Left ventricle myocardium superior (tissue), 1 donor: ENCODE measurements around the gene TMEM131. TPM values are rescaled to one million over a fixed set of nuclear protein-coding genes. Genes with fewer than 3 reads are reported as not detected.
A peak's percentile ranks its signal among the peaks of the same experiment; 100 is the strongest.
"Not testable (repeated sequence)": the region's sequence is repeated elsewhere in the genome, so short reads cannot be mapped to it uniquely, and the experiment has no call there.

Experiments
- ATAC-seq: fragments of 200-7000 bp; cut with Tn5 transposase; one replicate; pipeline ENCODE4 v1.9.1; 2020; ENCODE audit warnings: mild to moderate bottlenecking, moderate library complexity
- DNase-seq: peaks from one replicate; pipeline ENCODE4 v3.0.0-alpha.2; 2020
- intact Hi-C: fragments of 100-400 bp; cut with micrococcal nuclease; formaldehyde crosslinking; loops from one replicate; pipeline ENCODE4 v1.11.0; 2022
- total RNA-seq: library from RNA; stranded (reverse); fragmentation: NEBNext Ultra II Directional; extraction: Animal tissue kit (Norgen Biotek cat#: 25700); gene quantifications from one replicate; pipeline ENCODE4 v1.2.1, GENCODE V29; 2021
- donor health status: DM: no; HTN: yes; CAD: no; lungs with severe emphysema.

TMEM131 gene
- total RNA-seq, 1 donor from 2014 or later: 29.0 TPM

DNA sequence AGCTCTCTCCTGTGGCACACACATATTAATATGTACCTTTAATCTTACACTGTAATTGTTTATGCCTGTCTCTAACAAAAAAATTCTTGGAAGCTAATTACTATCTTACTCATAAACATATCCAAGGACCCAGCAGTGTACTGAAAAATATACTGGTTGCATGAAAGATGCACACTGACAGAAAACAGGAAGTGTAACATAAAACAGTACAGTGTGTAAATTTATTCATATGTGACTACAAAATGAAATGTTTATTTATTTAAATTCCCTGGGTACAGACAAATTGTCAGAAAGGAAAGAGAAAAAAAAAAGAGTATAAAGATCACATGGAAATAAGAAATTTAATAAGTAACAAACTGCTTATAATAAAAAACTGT is 28.5 kb downstream of the TMEM131 start:
- no peak for DNase-seq
- no peak for ATAC-seq
- intact Hi-C loops: no loop called here

DNA sequence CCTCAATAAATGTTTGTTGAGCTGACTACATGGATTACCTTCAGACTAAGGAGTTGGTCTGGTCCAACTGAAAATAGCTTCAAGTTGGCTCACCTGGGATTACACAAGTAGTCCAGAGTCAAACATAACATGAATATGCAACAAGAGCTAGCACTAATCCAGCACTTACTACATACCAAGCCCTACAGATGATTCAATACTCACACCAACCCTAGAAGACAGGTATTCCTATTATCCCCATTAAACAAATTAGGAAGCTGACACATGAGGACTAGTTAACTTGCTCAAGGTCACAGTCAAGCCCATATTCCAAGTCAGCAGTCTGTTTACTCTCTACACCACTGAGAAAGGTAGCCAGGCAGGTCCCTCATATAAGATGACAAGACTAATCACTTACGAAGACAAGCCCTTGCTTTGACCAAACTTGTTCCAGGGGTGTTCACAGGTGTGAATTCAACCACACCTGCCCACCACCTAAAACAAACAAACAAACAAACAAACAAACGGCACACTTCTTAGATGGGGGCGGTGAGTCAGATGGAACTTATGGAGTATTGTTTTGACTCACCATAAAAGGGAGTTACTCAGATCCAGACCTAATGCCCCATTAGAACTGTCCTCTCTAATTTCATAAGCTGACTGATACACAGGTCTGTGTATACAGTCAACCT is 29.1 kb downstream of the TMEM131 start:
- ATAC-seq (no peak), DNase-seq (no peak)
- intact Hi-C loops: no loop called here

DNA sequence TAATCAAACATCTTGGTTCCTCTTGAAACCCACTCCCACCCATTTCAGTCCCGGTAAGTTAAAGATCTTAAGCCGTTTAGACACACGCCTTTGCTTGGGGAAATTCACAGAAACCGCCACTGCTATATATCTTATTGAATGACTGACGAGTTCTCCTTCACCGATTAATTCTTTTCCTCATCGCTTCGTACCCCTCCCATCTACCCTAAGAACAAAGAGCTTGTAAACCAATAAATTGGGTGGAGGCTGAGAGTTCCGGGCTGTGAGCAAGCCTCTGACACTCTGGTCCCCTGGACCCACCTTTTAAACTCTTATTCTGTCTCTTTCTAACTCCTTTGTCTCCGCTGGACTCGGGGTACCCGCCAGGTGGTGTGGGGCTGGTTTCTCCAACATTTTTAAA is 30.6 kb downstream of the TMEM131 start:
- no peak for DNase-seq
- intact Hi-C loops: no loop called here
- ATAC-seq: no peak

DNA sequence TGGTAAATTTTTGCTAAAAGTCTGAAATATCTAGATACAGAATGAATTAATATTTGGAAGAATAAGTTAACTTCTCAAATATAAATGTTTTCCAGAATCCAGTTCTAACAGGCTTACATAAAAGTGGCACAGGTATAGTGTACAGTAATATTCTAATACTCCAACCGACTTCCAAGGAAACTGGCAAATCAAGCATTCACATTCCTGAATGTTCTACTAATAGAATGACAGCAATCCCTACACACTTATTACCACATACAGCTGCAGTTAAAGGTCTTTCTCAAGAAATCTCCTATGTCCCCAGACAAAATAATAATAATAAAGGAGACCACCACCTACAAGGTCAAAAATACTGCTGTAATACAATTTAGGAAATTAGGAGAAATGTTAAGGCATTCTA is 31.9 kb downstream of the TMEM131 start:
- ATAC-seq: peak; percentile 36
- intact Hi-C loops: no loop called here

DNA sequence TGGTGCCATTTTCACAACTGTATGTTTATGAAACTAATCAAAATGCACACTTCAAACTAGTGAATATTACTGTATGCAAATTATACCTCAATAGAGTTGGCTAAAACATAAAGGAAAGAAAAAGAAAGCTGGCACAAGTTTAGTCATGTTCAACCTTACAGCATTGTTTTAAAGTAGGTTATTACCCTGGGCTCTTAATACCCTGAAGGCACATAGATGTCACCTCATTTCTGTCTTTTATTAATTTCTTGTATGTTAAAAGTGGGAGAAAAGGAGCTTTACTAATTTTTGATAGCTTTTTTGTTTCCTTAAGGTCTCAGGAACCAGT is 32.7 kb downstream of the TMEM131 start:
- ATAC-seq (no peak), DNase-seq (no peak)
- intact Hi-C loops: no loop called here

More for the DNA sequence above, 31.9 kb downstream of the TMEM131 start:
- DNase-seq: no peak

DNA sequence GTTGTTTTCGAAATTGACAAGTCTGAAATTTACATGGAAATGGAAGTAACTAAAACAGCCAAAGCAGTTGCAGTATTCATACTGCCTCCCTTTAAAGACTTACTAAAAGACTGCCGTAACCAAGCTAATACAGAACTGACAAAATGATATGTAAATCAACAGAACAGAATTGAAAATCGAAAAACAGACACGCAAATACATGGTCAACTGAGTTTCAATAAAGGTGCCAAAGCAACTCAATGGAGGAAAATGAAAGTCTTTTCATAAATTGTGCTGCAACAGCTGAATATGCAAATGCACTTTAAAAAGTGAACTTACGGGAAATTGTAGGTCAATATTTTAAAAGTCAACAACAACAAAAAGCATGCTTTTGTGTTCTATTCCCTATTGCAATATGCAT is 34.2 kb downstream of the TMEM131 start:
- intact Hi-C loops: no loop called here
- ATAC-seq (no peak), DNase-seq (no peak)

DNA sequence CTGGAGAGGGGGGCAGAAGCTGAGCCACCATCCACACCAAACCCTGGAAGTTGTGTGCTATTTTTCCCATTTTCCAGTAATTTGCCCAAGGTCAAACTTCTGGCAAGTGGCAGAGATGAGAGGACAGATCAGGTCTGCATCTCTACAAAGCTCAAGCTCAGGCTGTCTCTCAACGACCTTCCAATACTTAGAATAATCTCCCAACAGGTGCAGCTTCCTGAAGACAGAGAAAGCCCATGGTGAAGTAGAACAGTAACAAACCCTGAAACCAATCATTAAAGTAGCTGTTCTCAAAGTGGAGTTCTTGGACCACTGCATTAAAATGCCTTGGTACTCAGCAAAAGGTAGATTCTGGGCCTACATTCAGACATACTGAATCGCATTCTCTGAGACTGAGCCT is 37.6 kb downstream of the TMEM131 start:
- DNase-seq: no peak
- ATAC-seq: no peak
- intact Hi-C loops: no loop called here

DNA sequence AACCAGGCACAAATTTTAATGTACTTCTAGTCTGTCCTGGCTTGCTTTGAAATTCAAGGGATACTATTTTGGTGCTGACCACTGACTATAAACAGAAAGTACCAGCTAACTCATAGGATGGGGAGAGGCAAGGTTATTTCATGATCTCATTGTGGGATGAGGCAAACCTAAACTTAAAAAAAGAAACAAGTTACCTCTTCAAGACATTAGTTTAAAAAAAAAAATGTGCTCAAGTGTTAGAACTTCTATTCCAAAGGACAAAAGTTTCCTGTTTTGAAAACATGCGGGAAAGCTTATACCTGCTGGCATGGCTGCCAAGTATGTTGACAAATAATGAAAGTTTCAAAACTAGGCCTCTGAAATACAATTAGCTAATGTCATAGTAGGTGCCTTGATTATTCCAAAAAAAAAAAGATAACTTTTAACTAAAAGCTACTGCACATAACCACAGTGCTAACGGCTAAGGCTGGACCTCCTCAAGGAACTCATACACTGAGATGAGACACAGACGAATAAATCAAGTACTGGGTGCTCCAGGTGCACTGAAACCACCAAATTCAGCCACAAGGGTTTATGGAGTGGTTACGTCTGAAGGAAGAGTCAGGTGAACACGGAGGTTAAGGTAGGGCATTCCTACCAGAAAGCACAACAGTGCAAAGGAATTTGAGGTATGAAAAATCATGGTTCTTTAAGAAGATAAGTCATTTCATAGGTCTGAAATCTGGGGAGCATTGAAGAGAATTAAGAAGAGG is 38.1 kb downstream of the TMEM131 start:
- DNase-seq: no peak
- intact Hi-C loops: no loop called here
- ATAC-seq: peak; percentile 73

DNA sequence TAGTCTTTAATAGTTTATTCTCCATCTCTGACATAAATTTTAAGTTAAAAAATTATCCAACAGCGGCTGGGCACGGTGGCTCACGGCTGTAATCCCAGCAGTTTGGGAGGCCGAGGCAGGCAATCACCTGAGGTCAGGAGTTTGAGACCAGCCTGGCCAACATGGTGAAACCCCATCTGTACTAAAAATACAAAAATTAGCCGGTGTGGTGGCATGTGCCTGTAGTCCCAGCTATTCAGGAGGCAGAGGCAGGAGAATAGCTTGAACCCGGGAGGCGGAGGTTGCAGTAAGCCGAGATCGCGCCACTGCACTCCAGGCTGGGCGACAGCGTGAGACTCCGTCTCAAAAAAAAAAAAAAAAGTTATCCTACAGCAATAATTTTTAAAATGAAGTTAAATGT is 39.0 kb downstream of the TMEM131 start:
- ATAC-seq, intact Hi-C loops: not testable (repeated sequence)

DNA sequence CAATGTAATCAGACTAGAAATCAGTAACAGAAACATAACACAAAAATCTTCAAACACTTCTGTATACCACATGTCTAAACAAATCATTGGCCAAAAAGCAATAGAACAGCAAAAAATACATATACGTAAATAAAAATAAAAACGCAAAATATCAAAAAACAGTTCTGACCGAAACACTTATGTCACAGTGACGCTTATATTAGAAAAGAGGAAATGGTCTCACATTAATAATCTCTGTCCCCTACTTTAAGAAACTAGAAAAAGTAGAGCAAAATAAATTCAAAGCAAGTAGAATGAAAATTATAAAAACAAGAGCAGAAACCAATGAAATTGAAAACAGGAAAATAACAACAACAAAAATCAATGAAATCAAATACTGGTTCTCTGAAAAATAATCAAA is 41.9 kb downstream of the TMEM131 start:
- ATAC-seq: no peak
- no peak for DNase-seq
- intact Hi-C loops: no loop called here

More for the DNA sequence above, 39.0 kb downstream of the TMEM131 start:
- not testable (repeated sequence) for DNase-seq

DNA sequence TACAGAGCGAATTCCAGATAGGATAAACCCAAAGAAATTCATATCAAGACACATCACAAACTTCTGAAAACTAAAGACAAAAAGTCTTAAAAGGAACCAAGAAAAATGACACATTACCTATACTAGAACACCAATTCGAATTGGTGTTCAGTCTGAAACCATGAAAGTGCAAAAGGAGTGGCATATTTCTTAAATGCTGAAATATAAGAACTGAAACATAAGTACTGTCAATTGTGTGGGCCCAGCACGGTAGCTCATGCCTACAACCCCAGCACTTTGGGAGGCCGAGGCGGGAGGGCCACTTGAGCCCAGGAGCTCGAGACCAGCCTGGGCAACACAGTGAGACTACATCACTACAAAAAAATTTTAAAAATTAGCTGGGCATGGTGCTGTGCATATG is 43.4 kb downstream of the TMEM131 start:
- no peak for ATAC-seq
- intact Hi-C loops: no loop called here
- no peak for DNase-seq

DNA sequence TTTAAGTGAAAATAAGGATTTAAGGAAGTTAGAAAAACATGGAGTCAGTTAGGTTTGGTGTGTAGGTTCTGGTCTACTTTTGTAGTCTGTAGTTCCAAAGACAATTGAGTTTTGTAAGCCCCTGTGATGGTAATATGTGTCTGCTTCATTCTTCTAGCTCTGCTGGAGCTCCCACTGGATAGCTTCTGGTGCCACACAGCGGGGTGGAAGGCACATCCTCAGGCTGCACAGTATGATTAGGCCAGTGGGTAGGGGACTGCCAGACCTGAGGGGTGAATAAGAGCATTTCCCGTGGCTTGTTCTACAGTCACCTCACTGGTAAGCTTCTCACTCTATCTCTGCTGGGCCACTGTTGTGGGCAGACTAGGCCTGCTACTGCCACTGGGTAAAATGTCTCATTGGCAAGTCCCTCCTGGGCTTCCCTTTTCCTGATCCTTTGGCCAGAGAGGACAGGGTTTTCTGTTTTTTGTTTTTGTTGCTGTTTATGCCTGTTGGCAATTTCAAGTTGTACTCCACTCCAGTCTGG is 44.5 kb downstream of the TMEM131 start:
- ATAC-seq: peak; percentile 38
- intact Hi-C loops: no loop called here

DNA sequence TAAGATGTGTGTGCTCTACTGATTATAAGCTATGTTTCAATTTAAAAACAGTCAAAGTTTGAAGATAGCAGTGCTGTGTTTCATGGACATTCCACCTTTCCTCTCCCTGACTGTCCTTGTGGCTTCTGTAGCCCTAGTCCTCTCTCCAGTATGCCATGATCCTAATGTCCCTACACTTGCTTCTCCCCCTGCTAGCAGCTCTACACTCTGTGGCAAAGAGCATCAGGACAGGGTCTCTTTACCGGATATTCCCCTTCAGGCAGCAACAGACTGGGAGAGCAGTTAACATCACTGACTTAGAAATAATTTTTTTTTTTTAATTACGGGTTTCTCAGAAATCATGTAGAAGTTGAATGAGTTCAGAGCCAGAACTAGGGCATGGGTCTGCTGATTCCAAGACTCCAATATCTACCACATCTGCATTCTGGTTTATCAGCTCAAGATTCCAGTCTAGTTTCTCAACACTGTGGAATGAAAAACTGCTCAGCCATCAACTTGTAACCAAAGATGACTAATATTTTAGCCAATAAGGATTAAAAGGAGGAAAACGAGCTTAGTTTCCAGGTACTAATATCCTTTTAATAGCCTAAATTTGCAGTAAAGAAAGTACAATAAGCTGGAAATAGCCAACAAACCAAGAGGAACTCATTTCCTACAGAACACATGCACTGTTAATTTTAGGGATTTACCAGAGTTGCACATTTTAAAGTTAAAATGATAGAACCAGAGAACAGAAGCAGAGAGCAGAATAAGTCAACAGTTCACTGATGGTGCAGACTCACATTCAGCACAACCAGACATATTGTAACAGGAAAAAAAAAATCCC is 45.2 kb downstream of the TMEM131 start:
- DNase-seq: no peak
- ATAC-seq: peak; percentile 25
- intact Hi-C loops: no loop called here

More for the DNA sequence above, 44.5 kb downstream of the TMEM131 start:
- no peak for DNase-seq

DNA sequence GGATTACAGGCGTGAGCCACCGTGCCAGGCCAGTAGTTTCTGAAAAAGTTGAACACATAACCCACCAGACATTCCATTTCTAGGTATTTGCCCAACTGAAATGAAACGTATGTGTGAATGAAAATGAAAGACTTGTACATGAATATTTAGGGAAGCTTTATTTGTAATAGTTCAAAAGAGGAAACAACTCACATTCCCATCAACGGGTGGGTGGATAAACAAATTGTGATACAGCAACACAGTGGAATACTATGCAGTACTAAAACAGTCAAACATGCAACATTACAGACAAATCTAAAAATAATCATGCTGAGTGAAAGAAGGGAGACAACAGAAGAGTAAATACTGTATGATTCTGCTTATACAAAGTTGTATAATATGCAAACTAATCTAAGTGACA is 46.8 kb downstream of the TMEM131 start:
- intact Hi-C loops: no loop called here
- DNase-seq: no peak
- no peak for ATAC-seq

DNA sequence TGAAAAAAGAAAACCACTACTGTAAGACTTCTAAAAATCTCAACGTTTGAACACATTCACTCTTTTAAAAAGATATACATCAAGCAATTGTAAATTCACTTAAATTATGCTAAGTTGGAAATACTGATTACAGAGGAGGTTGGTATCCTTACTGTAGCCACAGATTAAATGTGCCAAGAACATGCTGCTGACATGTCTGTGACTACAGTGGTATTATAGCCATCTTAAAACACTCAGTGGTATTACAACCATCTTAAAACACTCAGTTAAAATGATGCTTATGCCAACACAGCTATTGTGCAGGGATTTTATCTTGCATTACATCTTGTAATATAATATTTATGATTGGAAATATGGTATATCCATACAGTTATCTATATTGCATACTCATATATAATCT is 50.0 kb downstream of the TMEM131 start:
- ATAC-seq (no peak), DNase-seq (no peak)
- intact Hi-C loops: no loop called here

DNA sequence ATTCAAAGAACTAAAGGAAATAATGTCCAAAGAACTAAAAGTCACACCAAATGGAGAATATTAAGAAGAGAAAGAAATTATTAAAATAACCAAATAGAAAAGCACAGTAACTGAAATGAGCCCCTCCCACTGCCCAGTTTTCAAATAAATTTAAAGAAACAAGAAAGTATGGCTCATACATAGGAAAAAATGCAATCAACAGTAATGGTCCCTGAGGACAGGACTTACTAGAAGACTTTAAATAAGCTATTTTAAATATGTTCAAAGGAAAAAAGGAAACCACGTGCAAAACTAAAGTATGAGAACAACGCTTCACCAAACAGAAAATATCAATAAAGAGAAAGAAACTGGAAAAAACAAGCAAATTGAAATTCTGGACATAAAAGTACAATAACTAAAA is 58.9 kb downstream of the TMEM131 start:
- ATAC-seq (no peak), DNase-seq (no peak)
- intact Hi-C loops: no loop called here

DNA sequence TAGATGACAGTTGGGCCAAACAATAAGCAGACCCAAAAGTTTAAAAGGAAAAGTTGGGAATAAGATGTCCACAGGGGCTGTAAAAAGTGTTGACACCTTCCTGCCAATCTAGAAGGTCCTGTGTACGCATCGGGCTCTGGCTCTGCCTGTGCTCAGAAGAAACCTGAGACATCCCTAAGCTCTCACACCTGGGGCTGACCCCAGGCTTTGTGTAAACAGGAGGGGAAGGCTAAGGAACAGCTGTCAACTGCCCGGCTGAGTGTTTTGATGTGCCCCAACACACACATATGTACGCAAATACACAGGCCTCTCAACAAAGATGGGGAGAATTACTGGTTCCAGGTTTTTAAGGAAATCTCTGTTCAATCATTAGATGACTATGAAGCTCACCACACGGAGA is 59.5 kb downstream of the TMEM131 start:
- DNase-seq (no peak), ATAC-seq (peak; percentile 45)
- intact Hi-C loops: no loop called here

DNA sequence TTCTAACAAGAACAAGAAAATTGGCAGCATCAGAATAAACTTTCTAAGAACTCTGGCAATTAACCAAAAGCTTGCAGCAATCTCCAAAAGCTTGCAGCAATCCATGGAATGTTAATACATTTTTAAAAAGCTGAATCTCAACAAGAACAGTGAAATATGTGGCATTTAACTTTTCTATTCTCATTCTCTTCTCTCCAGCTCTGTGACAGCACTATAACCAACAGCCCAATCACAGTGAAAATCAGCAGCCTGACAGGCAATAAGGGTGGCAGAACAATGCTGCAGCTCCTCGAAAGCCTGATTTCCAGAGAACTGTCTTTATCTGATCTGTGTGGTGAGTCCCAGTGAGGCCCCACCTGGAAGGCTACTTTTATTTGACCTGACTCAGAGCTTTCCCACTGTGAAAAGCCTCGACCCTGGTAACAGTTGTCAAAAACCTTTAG is 60.0 kb downstream of the TMEM131 start:
- ATAC-seq (peak; percentile 18), DNase-seq (no peak)
- intact Hi-C loops: no loop called here

DNA sequence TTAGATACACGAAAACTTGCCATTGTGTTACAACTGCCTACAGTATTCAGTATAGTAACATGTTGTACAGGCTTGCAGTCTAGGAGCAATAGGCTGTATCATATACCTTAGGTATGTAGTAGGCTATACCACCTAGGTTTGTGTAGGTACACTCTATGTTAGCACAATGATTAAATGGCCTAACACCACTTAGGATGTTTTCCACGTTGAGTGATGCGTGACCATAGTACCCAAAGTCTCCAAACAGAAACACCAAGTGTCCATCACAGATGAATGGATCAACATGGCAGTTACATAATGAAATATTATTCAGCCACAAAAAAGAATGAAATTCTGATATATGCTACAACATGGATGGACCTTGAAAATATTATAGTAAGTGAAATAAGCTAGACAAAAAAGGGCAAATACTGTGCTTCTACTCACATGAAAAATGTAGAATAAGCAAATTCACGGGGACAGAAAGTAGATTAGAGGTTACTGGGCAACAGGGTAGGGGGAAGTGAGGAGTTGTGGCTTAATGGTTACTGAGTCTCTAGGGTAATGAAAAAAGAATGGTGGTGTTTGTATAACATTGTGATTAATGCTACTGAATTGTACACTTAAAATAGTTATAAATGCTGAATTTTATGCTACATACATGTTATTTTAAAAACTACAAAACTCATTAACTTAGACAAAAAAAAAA is 62.6 kb downstream of the TMEM131 start:
- DNase-seq (no peak), ATAC-seq (no peak)
- intact Hi-C loops: no loop called here

DNA sequence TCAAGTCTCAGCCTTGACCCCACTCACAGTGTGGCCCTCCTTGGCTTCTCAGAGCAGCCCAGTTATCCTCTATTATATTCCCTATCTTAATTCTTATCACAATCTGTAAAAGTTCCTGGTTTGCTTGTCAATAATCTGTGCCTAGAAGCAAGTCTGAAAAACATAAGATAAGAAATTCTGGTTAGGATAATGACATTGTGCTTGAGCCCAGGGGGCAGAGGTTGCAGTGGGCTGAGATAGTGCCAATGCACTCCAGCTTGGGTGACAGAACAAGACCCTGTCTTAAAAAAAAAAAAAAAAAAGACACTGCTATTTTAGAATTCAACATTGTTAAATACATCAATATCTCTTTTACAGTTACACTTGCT is 63.9 kb downstream of the TMEM131 start:
- peak; percentile 15 for ATAC-seq
- DNase-seq: no peak
- intact Hi-C loops: no loop called here
